Common myeloid progenitor, CD34-positive (primary cell): Measurements from ENCODE around the gene ZNF574.
A peak's percentile ranks its signal among the peaks of the same experiment; 100 is the strongest.

ENCODE experiments used
- CTCF ChIA-PET: fragments of 350-600 bp; sonication (Branson Sonifier 250); formaldehyde crosslinking; loops from one replicate; lab custom pipeline; 2021; ENCODE audit warnings: antibody characterized with exemption; lab: Charles Lee
- POLR2A ChIA-PET: fragments of 350-600 bp; sonication (Branson Sonifier 250); formaldehyde crosslinking; loops from one replicate; lab custom pipeline; 2021; ENCODE audit warnings: antibody characterized with exemption; lab: Charles Lee
- DNase-seq, 3 donors: peaks; one replicate each; pipeline versions ENCODE4 v3.0.0 to v3.0.0-alpha.2; 2013
- H3K27ac ChIP-seq, 2 experiments: 1 replicate in 1 of 2; 2 replicates in 1 of 2; pipeline ENCODE4 v1.7.0; 2013; ENCODE audit warnings: inconsistent platforms in 2 of 2, low read length in 2 of 2, mild to moderate bottlenecking in 2 of 2, low read depth in 1 of 2, moderate library complexity in 1 of 2; ENCODE audit not compliant: severe bottlenecking in 2 of 2, insufficient read depth in 1 of 2, poor library complexity in 1 of 2
- H3K27me3 ChIP-seq, 5 experiments: replicated peaks in 2 of 5; 1 replicate in 3 of 5; 2 replicates in 2 of 5; pipeline versions ENCODE4 v1.6.1 to v1.7.0; 2013; ENCODE audit warnings: low read length in 4 of 5, mild to moderate bottlenecking in 2 of 5, moderate library complexity in 2 of 5, inconsistent platforms in 1 of 5; ENCODE audit not compliant: insufficient read depth in 5 of 5, control insufficient read depth in 4 of 5
- H3K36me3 ChIP-seq, 4 experiments: 1 replicate in 2 of 4; 2 replicates in 2 of 4; pipeline versions ENCODE4 v1.6.1 to v1.7.0; 2013; ENCODE audit warnings: low read length in 3 of 4, control low read depth in 1 of 4, mild to moderate bottlenecking in 1 of 4; ENCODE audit not compliant: control insufficient read depth in 4 of 4, insufficient read depth in 4 of 4
- H3K4me1 ChIP-seq, 4 experiments: 1 replicate in 3 of 4; 2 replicates in 1 of 4; pipeline versions ENCODE4 v1.6.1 to v1.7.1; 2013; ENCODE audit warnings: low read length in 3 of 4, mild to moderate bottlenecking in 3 of 4, control low read depth in 1 of 4, inconsistent platforms in 1 of 4, moderate library complexity in 1 of 4; ENCODE audit not compliant: control insufficient read depth in 4 of 4, insufficient read depth in 4 of 4; ENCODE audit errors: control extremely low read depth in 1 of 4
- H3K4me3 ChIP-seq, 7 experiments: 1 replicate in 4 of 7; 2 replicates in 3 of 7; pipeline versions ENCODE4 v1.5.1 to v1.7.0; 2013; ENCODE audit warnings: mild to moderate bottlenecking in 7 of 7, low read length in 6 of 7, moderate library complexity in 6 of 7, inconsistent platforms in 2 of 7, low read depth in 2 of 7, control low read depth in 1 of 7; ENCODE audit not compliant: insufficient read depth in 4 of 7, control insufficient read depth in 1 of 7; ENCODE audit errors: extremely low read depth in 1 of 7
- H3K9me3 ChIP-seq, 5 experiments: 1 replicate in 4 of 5; 2 replicates in 1 of 5; pipeline versions ENCODE4 v1.6.1 to v1.7.1; 2013; ENCODE audit warnings: low read length in 4 of 5, mild to moderate bottlenecking in 2 of 5, inconsistent platforms in 1 of 5, low read depth in 1 of 5, moderate library complexity in 1 of 5; ENCODE audit not compliant: control insufficient read depth in 4 of 5, insufficient read depth in 2 of 5; ENCODE audit errors: control extremely low read depth in 1 of 5
- WGBS: methylation state at CpG from one replicate; pipeline ENCODE4 v1.1.5; 2013; ENCODE audit not compliant: insufficient coverage; 5-methylcytosine and 5-hydroxymethylcytosine counted together

Gene ZNF574

DNA sequence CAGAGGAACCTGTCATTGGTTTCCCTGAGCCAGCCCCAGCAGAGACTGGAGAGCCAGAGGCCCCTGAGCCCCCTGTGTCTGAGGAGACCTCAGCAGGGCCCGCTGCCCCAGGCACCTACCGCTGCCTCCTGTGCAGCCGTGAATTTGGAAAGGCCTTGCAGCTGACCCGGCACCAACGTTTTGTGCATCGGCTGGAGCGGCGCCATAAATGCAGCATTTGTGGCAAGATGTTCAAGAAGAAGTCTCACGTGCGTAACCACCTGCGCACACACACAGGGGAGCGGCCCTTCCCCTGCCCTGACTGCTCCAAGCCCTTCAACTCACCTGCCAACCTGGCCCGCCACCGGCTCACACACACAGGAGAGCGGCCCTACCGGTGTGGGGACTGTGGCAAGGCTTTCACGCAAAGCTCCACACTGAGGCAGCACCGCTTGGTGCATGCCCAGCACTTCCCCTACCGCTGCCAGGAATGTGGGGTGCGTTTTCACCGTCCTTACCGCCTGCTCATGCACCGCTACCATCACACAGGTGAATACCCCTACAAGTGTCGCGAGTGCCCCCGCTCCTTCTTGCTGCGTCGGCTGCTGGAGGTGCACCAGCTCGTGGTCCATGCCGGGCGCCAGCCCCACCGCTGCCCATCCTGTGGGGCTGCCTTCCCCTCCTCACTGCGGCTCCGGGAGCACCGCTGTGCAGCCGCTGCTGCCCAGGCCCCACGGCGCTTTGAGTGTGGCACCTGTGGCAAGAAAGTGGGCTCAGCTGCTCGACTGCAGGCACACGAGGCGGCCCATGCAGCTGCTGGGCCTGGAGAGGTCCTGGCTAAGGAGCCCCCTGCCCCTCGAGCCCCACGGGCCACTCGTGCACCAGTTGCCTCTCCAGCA is 4.2 kb downstream of the ZNF574 start:
- CTCF ChIA-PET = interaction anchor here (1.5 to 4.5 kb wide), 5 partner anchors 9 to 80 kb away, joined by 3 to 31 read pairs (median 7); no protein-coding TSS in a partner anchor
- WGBS = 98% methylated on average over 44 of the region's 44 CpGs
- POLR2A ChIA-PET = no interaction called here
- no peak overlapping the region for H3K4me3 ChIP-seq
- peaks cover 6 to 45% (median 35%) of the 10 kb centered on the region in 4 experiments for H3K36me3 ChIP-seq
- no peaks in the 10 kb centered on the region for H3K27me3 ChIP-seq
- DNase-seq = no peak
- H3K9me3 ChIP-seq = no peaks in the 10 kb centered on the region
- H3K4me1 ChIP-seq = peaks cover 8 to 24% (median 18%) of the 10 kb centered on the region in 4 experiments
- H3K27ac ChIP-seq = no peak overlapping the region

DNA sequence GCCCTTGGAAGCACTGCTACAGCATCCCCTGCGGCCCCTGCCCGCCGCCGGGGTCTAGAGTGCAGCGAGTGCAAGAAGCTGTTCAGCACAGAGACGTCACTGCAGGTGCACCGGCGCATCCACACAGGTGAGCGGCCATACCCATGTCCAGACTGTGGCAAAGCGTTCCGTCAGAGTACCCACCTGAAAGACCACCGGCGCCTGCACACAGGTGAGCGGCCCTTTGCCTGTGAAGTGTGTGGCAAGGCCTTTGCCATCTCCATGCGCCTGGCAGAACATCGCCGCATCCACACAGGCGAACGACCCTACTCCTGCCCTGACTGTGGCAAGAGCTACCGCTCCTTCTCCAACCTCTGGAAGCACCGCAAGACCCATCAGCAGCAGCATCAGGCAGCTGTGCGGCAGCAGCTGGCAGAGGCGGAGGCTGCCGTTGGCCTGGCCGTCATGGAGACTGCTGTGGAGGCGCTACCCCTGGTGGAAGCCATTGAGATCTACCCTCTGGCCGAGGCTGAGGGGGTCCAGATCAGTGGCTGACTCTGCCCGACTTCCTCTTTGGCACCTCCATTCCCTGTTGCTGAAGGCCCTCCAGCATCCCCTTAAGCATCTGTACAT is 4.9 kb downstream of the ZNF574 start:
- Histone ChIP-seq H3K27ac (peak overlapping the region in 1 of 2 experiments; percentile 19), H3K27me3 (no peaks in the 10 kb centered on the region), H3K4me3 (no peak overlapping the region), H3K4me1 (peaks cover 8 to 20% (median 16%) of the 10 kb centered on the region in 4 experiments), H3K9me3 (no peaks in the 10 kb centered on the region), H3K36me3 (peaks cover 6 to 45% (median 35%) of the 10 kb centered on the region in 4 experiments)
- DNase-seq = no peak
- WGBS = 98% methylated on average over 22 of the region's 28 CpGs
- CTCF ChIA-PET = interaction anchor here (1.5 to 4.5 kb wide), 6 partner anchors 10 to 80 kb away, joined by 3 to 31 read pairs (median 7); no protein-coding TSS in a partner anchor
- POLR2A ChIA-PET = no interaction called here

DNA sequence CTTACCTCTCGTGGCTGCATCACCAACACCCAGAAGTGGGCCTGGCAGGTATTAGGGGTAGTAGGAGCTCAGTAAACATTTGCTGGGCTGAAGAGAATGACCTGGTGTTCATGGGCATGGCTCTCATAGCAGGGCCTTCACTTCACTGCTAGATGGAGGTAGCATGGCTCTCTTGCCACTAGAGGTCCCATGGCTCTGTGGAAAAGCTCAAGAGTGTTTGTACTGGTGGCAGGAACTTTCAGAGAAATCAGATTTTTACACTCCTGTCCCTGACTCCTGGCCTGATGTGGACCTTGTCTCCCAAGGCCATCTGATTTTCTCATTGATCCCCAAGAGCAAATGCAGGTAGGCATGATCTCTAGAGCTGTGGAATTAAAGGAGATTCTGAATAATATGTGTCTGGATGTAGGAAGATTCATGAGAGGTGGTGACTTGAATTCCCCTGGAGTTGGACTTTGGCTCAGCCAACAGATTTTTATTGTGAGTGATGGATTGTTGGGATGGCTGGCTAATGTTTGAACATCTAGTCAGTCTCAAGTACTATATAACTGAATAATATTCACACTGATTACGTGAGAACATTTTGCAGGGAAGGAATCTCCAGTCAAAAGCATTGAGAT is 5.7 kb downstream of the ZNF574 start:
- Histone ChIP-seq H3K4me1 (peaks cover 6 to 18% (median 16%) of the 10 kb centered on the region in 4 experiments), H3K36me3 (peaks cover 6 to 45% (median 35%) of the 10 kb centered on the region in 4 experiments), H3K27ac (peak overlapping the region in 1 of 2 experiments; percentile 19), H3K4me3 (no peak overlapping the region), H3K27me3 (no peaks in the 10 kb centered on the region), H3K9me3 (no peaks in the 10 kb centered on the region)
- ChIA-PET POLR2A (no interaction called here), CTCF (interaction anchor here (0.6 to 4.5 kb wide), 7 partner anchors 11 to 81 kb away, joined by 3 to 31 read pairs (median 7); no protein-coding TSS in a partner anchor)
- DNase-seq = peak in 2 of 3 donors; percentile 73 to 75
- 100% methylated on average over 2 of the region's 2 CpGs for WGBS

DNA sequence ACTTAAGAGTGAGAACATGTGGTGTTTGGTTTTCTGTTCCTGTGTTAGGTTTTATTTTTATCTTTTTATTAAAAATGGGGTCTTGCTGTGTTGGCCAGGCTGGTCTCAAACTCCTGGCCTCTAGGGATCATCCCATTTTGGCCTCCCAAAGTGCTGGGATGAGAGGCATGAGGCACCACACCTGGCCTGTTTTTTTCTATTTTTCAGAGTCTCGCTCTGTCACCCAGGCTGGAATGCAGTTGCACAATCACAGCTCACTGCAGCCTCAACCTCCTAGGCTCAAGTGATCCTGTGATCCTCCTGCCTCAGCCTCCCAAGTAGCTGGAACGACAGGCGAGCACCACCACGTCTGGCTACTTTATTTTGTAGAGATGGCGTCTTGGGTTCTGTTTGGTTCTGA is 7.6 kb downstream of the ZNF574 start:
- Histone ChIP-seq H3K4me1 (peaks cover 0 to 4% (median 3%) of the 10 kb centered on the region in 4 experiments), H3K4me3 (no peak overlapping the region), H3K27ac (no peak overlapping the region), H3K27me3 (no peaks in the 10 kb centered on the region), H3K9me3 (no peaks in the 10 kb centered on the region), H3K36me3 (peaks cover 3 to 40% (median 32%) of the 10 kb centered on the region in 4 experiments)
- ChIA-PET CTCF (interaction anchor here (1.3 to 2.4 kb wide), 2 partner anchors 13 to 19 kb away, joined by 3 to 7 read pairs; no protein-coding TSS in a partner anchor), POLR2A (no interaction called here)
- DNase-seq = no peak
- 94% methylated on average over 4 of the region's 5 CpGs for WGBS

DNA sequence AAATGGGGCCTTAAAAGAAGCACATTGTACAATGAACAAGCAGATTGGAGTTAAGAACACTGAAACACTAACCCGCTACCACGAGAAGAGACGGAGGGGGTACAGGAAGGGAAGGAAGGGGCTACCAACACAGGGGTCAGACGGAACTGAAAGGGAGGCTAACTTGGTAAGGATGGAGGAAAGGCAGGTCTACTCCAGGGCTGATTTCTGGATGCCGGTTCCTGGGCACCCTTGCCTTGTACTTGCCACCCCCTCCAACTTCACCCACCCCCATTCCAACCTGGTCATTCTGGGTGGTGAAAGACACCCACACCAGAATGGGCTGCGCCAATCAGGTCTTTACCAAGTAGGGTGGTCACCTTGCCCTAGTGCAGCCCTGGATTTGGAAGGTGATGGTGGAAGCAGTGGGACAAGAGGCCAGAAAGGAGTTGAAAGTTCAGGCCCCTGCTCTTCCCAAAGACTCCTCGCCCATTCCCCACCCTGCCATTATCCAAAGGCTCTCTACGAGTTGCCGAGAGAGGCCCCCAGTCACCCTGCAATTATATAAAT is 10.3 kb downstream of the ZNF574 start:
- Histone ChIP-seq H3K4me1 (peaks cover 0 to 14% (median 3%) of the 10 kb centered on the region in 4 experiments), H3K9me3 (no peaks in the 10 kb centered on the region), H3K36me3 (peaks cover 0 to 13% (median 7%) of the 10 kb centered on the region in 4 experiments), H3K27me3 (no peaks in the 10 kb centered on the region), H3K27ac (no peak overlapping the region), H3K4me3 (no peak overlapping the region)
- CTCF ChIA-PET = no interaction called here
- 100% methylated on average over 1 of the region's 9 CpGs for WGBS
- DNase-seq = no peak
- POLR2A ChIA-PET = interaction anchor here (0.7 kb wide), 1 partner anchor 100 kb away, joined by 4 read pairs; no protein-coding TSS in a partner anchor

DNA sequence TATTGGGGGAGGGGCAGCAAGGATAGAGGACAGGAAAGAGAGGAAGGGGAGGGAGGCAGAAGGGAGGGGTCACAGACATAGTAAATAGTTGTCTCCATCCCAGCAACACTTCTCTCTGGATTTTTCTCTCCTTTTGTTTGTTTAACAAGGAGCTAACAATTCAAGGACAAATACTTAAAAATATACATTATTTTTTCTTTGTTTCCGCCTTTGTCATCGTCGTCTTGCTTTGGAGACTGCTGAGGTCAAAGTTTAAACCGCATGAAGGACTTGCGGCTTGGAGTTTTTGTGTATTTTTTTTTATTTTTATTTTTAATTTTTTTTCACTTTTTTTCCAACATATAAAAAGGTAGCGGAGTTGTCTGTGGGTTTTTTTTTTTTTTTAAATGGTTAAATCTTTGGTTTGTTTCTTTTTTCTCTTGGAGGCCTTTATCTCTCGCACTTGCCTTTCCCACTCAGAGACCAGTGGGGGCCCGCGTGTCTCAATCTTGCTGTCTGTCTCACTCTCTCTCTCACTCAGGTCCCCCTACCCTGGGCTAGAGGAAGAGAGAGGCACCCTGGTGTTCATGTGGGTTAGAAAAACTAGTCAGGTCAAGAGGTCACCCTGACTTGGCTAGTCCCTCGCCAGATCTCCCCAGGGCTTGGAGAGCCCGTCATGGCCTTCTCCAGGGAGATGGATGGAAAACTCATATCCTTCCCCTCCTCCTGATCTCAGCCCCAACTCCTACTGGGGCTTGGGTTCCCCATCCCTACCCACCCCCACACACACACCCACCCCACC is 11.0 kb downstream of the ZNF574 start:
- ChIA-PET POLR2A (interaction anchor here (0.7 kb wide), 1 partner anchor 99 kb away, joined by 4 read pairs; no protein-coding TSS in a partner anchor), CTCF (no interaction called here)
- no peak for DNase-seq
- Histone ChIP-seq H3K4me3 (no peak overlapping the region), H3K4me1 (peaks cover 0 to 21% (median 7%) of the 10 kb centered on the region in 4 experiments), H3K27ac (no peak overlapping the region), H3K36me3 (peaks cover 0 to 6% (median 3%) of the 10 kb centered on the region in 4 experiments), H3K9me3 (no peaks in the 10 kb centered on the region), H3K27me3 (no peaks in the 10 kb centered on the region)
- no CpG with 5 or more reads among the region's 11 CpGs for WGBS
